D721Med (cell line): ENCODE results near the gene KIFC3.

Source experiments
- DNase-seq: peaks from one replicate; pipeline ENCODE4 v3.0.0; 2011; ENCODE audit warnings: low spot score; ENCODE audit not compliant: insufficient read length
- FAIRE-seq: peaks from 2 replicates; lab custom pipeline; 2011; peaks lifted over from hg19 to GRCh38; lab: Jason Lieb, UNC
- CTCF ChIP-seq: IDR thresholded peaks from 2 replicates; pipeline ENCODE4 v1.5.1; 2012; ENCODE audit warnings: mild to moderate bottlenecking, control low read depth; ENCODE audit not compliant: insufficient read depth; ENCODE audit errors: missing control alignments

KIFC3 gene

GRCh38 chr16:57801809-57802340, 416 bp downstream of the KIFC3 start:
- FAIRE-seq (no peak), DNase-seq (no peak)
- TF ChIP-seq CTCF: no peak

- DNase-seq (no peak), FAIRE-seq (no peak)
- no peak for TF ChIP-seq CTCF
Observed at GRCh38 chr16:57801098-57801808, 1.0 kb downstream of the KIFC3 start.

- FAIRE-seq (no peak), DNase-seq (no peak)
- no peak for TF ChIP-seq CTCF
Observed at GRCh38 chr16:57800200-57801097, 1.8 kb downstream of the KIFC3 start.

- no peak for TF ChIP-seq CTCF
- DNase-seq (no peak), FAIRE-seq (no peak)
Observed at GRCh38 chr16:57799600-57800199, 2.6 kb downstream of the KIFC3 start.

- TF ChIP-seq CTCF: no peak
- FAIRE-seq (no peak), DNase-seq (no peak)
Observed at GRCh38 chr16:57798953-57799599, 3.2 kb downstream of the KIFC3 start.

GRCh38 chr16:57798267-57798810, 4.0 kb downstream of the KIFC3 start:
- no peak for TF ChIP-seq CTCF
- FAIRE-seq (no peak), DNase-seq (no peak)
